Esophagus muscularis mucosa (tissue), 4 donors: ENCODE data around the gene CFI. TPM values are rescaled to one million over a fixed set of nuclear protein-coding genes. Genes with fewer than 3 reads are reported as not detected.
"Not testable (repeated sequence)": the region's sequence is repeated elsewhere in the genome, so short reads cannot be mapped to it uniquely, and the experiment has no call there.

Source experiments
- DNase-seq: peaks from one replicate; pipeline ENCODE4 v3.0.0-alpha.2; 2017; ENCODE audit errors: extremely low spot score
- H3K27ac ChIP-seq, 4 donors: fragments of 200-600 bp; sonication (generic); replicated peaks in 1 of 4; 1 replicate in 3 of 4; 2 replicates in 1 of 4; pipeline ENCODE4 v1.5.1; 2016 to 2019; ENCODE audit warnings: mild to moderate bottlenecking in 1 of 4
- H3K27me3 ChIP-seq, 4 donors: fragments of 200-600 bp; sonication (generic); one replicate each; pipeline versions ENCODE4 v1.5.1 to v1.6.0; 2016 to 2019
- H3K36me3 ChIP-seq, 4 donors: fragments of 200-600 bp; sonication (generic); one replicate each; pipeline ENCODE4 v1.5.1; 2016 to 2019
- H3K4me1 ChIP-seq, 4 donors: fragments of 200-600 bp; sonication (generic); one replicate each; pipeline ENCODE4 v1.5.1; 2016 to 2019
- H3K4me3 ChIP-seq, 4 donors: fragments of 200-600 bp; sonication (generic); 1 replicate in 2 of 4; 2 replicates in 2 of 4; pipeline ENCODE4 v1.5.1; 2016 to 2019; ENCODE audit warnings: mild to moderate bottlenecking in 4 of 4, moderate library complexity in 1 of 4
- H3K9me3 ChIP-seq, 4 donors: fragments of 200-600 bp; sonication (generic); 1 replicate in 3 of 4; 2 replicates in 1 of 4; pipeline ENCODE4 v1.5.1; 2016 to 2019
- EP300 ChIP-seq: sonication (generic); formaldehyde crosslinking; IDR thresholded peaks from one replicate; pipeline ENCODE4 v1.6.1; 2017; ENCODE audit warnings: antibody characterized with exemption
- POLR2A ChIP-seq: fragments of 450-650 bp; IDR thresholded peaks from one replicate; pipeline ENCODE4 v1.6.1; 2017; ENCODE audit warnings: antibody characterized with exemption, moderate library complexity, mild to moderate bottlenecking, low read depth
- POLR2AphosphoS5 ChIP-seq, 2 donors: sonication (generic); formaldehyde crosslinking; IDR thresholded peaks; one replicate each; pipeline ENCODE4 v1.6.1; 2017; ENCODE audit warnings: antibody characterized with exemption in 2 of 2
- WGBS: methylation state at CpG from one replicate; pipeline ENCODE4 v1.1.5; 2018; 5-methylcytosine and 5-hydroxymethylcytosine counted together
- intact Hi-C: fragments of 100-400 bp; cut with DNase I; formaldehyde crosslinking; loops from one replicate; pipeline ENCODE4 v1.15.1; 2023
- total RNA-seq, 4 donors: library from RNA; depleted of rRNA; stranded (reverse); fragments of >200 nt; gene quantifications; one replicate each; pipeline versions ENCODE4 v1.1.0 to v1.2.1, GENCODE V29; 2016
- TF ChIP-seq, protein P1 (sequence below), 3 experiments: fragments of 200-600 bp in 2 of 3; fragments of 450-650 bp in 1 of 3; sonication (generic) in 2 of 3; IDR thresholded peaks; one replicate each; pipeline ENCODE4 v1.5.1; 2017 to 2019; ENCODE audit warnings: antibody characterized with exemption in 3 of 3, mild to moderate bottlenecking in 2 of 3, moderate library complexity in 1 of 3

CFI gene
- total RNA-seq, 4 donors from 2014 or later: 8.7 to 10.6 (median 9.9) TPM

DNA sequence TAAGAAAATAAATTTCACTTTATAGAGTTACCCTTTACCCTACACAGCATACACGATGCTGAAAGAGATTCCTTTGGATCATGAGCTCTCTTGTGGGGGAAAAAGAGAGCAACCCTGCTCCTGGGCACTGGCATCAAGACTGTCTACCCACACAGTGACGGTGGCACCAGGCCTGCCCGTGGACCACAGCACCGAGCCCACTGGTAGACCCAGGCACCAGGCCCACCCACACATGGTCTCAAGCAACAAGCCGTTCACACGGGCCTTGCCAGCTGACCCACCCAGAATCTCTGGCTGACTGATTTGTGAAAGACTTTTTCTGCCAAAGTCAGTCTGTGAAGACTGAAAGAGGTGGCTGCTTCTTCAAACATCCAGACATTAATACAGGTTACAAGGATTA lies 6.7 kb downstream of the CFI start:
- 86% methylated on average over 6 of the region's 6 CpGs for WGBS
- no peak overlapping the region for H3K4me3 ChIP-seq
- H3K27ac ChIP-seq: no peak overlapping the region
- intact Hi-C loops: no loop called here
- no peaks in the 10 kb centered on the region for H3K36me3 ChIP-seq
- TF ChIP-seq, protein P1, sequence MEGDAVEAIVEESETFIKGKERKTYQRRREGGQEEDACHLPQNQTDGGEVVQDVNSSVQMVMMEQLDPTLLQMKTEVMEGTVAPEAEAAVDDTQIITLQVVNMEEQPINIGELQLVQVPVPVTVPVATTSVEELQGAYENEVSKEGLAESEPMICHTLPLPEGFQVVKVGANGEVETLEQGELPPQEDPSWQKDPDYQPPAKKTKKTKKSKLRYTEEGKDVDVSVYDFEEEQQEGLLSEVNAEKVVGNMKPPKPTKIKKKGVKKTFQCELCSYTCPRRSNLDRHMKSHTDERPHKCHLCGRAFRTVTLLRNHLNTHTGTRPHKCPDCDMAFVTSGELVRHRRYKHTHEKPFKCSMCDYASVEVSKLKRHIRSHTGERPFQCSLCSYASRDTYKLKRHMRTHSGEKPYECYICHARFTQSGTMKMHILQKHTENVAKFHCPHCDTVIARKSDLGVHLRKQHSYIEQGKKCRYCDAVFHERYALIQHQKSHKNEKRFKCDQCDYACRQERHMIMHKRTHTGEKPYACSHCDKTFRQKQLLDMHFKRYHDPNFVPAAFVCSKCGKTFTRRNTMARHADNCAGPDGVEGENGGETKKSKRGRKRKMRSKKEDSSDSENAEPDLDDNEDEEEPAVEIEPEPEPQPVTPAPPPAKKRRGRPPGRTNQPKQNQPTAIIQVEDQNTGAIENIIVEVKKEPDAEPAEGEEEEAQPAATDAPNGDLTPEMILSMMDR (IDR thresholded peaks at IDR 0.05): no peak
- TF ChIP-seq POLR2AphosphoS5 (IDR thresholded peaks at IDR 0.05) (no peak), POLR2A (no peak), EP300 (no peak)
- H3K4me1 ChIP-seq: no peaks in the 10 kb centered on the region
- peaks cover 0 to 17% (median 6%) of the 10 kb centered on the region in 4 donors for H3K9me3 ChIP-seq
- H3K27me3 ChIP-seq: no peaks in the 10 kb centered on the region
- no peak for DNase-seq

DNA sequence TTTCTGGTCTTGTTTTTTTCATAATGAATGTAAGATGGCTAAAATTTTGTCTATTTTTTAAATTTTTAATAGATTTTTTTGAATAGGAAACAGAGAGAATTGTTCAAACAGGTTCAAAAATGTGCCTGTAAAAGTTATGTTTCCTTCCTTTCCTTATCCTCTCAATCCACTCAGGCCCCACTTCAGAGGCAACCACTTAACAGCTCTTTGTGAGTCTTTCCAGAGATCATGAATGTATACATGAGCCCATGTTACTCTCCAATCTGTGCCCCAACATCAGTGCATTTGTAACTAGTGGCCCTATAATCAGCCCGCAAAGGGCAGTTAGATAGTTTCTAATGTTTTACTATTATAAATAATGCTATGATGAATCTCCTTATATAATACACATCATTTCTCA lies 14.0 kb downstream of the CFI start:
- 73% methylated on average over 1 of the region's 1 CpG for WGBS
- H3K36me3 ChIP-seq: no peaks in the 10 kb centered on the region
- H3K4me1 ChIP-seq: no peaks in the 10 kb centered on the region
- H3K4me3 ChIP-seq: no peak overlapping the region
- H3K27me3 ChIP-seq: no peaks in the 10 kb centered on the region
- DNase-seq: no peak
- intact Hi-C loops: no loop called here
- H3K27ac ChIP-seq: no peak overlapping the region
- no peaks in the 10 kb centered on the region for H3K9me3 ChIP-seq
- TF ChIP-seq POLR2A: no peak
- no peak for TF ChIP-seq EP300
- no peak for TF ChIP-seq POLR2AphosphoS5 (IDR thresholded peaks at IDR 0.05)
- TF ChIP-seq, protein P1 (IDR thresholded peaks at IDR 0.05): no peak

DNA sequence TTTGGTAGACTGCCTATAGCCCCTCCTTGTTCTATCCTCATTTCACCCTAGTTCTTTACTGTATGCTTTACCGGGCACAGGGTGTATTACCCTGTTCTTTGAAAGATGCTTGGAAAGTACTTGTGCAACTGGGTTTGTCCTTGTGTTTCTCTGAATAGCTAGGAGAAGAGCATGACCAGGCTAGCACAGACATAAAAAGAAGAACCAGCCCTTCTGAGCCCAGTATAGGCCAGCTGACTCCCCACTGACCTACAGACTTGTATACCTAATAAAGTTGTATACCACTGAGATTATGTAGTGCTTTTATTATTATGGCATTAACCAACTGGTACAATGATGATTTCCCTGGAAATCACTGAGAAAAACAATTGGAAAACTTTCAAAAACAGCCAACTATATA lies 15.0 kb downstream of the CFI start:
- no peak overlapping the region for H3K4me3 ChIP-seq
- TF ChIP-seq, protein P1 (IDR thresholded peaks at IDR 0.05): no peak
- no peak for TF ChIP-seq POLR2A
- no peak for TF ChIP-seq POLR2AphosphoS5 (IDR thresholded peaks at IDR 0.05)
- TF ChIP-seq EP300: no peak
- H3K27me3 ChIP-seq: no peaks in the 10 kb centered on the region
- no peak overlapping the region for H3K27ac ChIP-seq
- no peaks in the 10 kb centered on the region for H3K4me1 ChIP-seq
- intact Hi-C loops: no loop called here
- no peak for DNase-seq
- WGBS: 90% methylated on average over 1 of the region's 1 CpG
- H3K36me3 ChIP-seq: no peaks in the 10 kb centered on the region
- H3K9me3 ChIP-seq: no peaks in the 10 kb centered on the region

DNA sequence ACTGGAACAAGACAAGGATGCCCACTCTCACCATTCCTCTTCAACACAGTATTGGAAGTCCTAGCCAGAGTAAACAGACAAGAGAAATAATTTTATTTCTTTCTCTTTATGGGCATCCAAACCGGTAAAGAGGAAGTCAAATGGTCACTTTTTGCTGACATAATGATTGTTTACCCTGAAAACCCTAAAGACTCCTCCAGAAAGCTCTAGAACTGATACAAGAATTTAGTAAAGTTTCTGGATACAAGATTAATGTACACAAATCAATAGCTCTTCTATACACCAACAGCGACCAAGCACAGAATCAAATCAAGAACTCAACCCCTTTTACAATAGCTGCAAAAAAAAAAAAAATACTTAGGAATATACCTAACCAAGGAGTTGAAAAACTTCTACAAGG lies 19.7 kb downstream of the CFI start:
- intact Hi-C loops, H3K9me3 ChIP-seq, DNase-seq, H3K27ac ChIP-seq, H3K4me3 ChIP-seq, H3K27me3 ChIP-seq, H3K36me3 ChIP-seq, H3K4me1 ChIP-seq: not testable (repeated sequence)
- 63% methylated on average over 2 of the region's 2 CpGs for WGBS

DNA sequence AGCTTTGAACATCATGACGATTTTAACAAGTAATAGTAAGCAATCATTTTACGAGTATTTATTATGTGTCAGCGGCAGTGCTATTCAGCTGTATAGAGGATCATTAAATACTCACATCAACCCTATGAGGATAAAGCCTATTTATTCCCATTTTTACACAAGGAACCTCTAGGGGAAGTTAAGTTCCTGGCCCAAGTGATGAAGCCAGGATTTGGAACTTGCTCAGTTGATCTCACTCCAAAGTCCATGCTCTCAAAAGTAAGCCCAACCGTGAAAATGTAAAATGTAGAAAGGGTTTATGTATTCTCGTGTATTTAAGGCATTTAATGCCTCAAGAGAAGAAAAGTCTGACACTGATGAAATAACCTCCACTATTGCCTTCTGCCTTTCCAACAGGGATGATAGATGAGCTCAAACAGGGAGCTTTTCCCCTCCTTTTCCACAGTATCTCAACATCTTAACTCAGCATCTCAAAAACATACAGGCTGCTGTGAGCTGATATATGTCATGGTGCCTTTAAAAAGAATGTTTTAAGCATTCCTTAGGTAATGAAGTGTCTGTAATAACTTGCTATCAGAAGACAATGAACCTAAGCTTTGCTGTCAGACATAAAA lies 36.9 kb downstream of the CFI start:
- 53% methylated on average over 5 of the region's 5 CpGs for WGBS

More for the DNA sequence above, 36.9 kb downstream of the CFI start:
- no peak overlapping the region for H3K4me3 ChIP-seq
- no peaks in the 10 kb centered on the region for H3K4me1 ChIP-seq
- H3K27ac ChIP-seq: no peak overlapping the region
- intact Hi-C loops: no loop called here
- TF ChIP-seq, protein P1 (IDR thresholded peaks at IDR 0.05): no peak
- no peak for TF ChIP-seq POLR2AphosphoS5 (IDR thresholded peaks at IDR 0.05)
- DNase-seq: no peak
- H3K36me3 ChIP-seq: peaks cover 0 to 6% (median 0%) of the 10 kb centered on the region in 4 donors
- H3K27me3 ChIP-seq: peaks cover 0 to 5% (median 0%) of the 10 kb centered on the region in 4 donors
- no peaks in the 10 kb centered on the region for H3K9me3 ChIP-seq
